Erythroblast (primary cell): ENCODE measurements around the gene TSGA10.
"Not testable (repeated sequence)": the region's sequence is repeated elsewhere in the genome, so short reads cannot be mapped to it uniquely, and the experiment has no call there.

Source experiments
- DNase-seq, 2 experiments: peaks; one replicate each; lab custom pipeline; 2025; lab: John Stamatoyannopoulos, UW
- GATA1 ChIP-seq: IDR thresholded peaks from 2 replicates; pipeline ENCODE4 v1.6.1; 2011; ENCODE audit warnings: low read depth, mild to moderate bottlenecking, control low read depth, low read length, moderate library complexity
- POLR2A ChIP-seq: IDR thresholded peaks from 2 replicates; pipeline ENCODE4 v1.6.1; 2011; ENCODE audit warnings: mild to moderate bottlenecking, low read length

TSGA10 gene

GRCh38 chr2:99154643-99155536 is at the start of gene TSGA10, which contains the start of gene LIPT1:
Gene TSGA10, minus strand, starts transcription at chr2:99154942. Its CDS starts 45,503 bp downstream, at chr2:99109439.
Gene LIPT1, plus strand, starts transcription at chr2:99154967. Its CDS starts 6,991 bp downstream, at chr2:99161958.
- peak; percentile 95 for DNase-seq
- peak; percentile 96 for TF ChIP-seq POLR2A
- TF ChIP-seq GATA1, result no peak

DNA sequence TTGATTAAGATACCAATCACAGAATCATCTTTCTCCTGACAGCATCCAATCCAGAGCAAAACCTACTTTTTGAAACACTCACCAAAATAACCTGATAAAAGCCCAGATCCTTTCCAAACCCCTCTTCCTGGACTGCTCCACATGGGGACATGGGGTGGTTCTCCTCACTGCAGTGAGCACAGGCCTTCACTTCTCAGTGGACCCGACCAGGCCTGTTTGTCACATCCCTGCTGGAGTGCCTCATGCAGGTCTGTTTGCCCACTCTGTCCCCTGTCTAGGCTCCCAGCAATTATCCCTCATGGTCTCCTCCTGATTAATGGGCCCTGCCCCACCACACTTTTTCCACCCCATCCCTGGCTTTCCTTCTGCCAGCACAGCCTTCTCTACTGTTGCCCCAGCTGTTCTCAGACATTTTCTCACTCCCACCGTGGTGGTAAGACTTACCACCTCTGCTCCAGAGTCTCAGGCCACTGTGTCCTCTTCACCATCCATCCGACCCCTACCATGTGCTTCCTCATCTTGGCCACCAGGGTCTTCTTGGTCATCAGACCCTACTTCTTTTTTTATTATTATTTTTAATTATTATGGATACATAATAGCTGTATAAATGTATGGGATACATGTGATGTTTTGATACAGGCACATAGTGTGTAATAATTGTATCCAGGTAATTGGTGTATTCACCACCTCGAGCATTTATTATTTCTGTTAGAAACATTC is 47.4 kb upstream of the TSGA10 start:
- no peak for DNase-seq
- TF ChIP-seq POLR2A (no peak), GATA1 (no peak)

DNA sequence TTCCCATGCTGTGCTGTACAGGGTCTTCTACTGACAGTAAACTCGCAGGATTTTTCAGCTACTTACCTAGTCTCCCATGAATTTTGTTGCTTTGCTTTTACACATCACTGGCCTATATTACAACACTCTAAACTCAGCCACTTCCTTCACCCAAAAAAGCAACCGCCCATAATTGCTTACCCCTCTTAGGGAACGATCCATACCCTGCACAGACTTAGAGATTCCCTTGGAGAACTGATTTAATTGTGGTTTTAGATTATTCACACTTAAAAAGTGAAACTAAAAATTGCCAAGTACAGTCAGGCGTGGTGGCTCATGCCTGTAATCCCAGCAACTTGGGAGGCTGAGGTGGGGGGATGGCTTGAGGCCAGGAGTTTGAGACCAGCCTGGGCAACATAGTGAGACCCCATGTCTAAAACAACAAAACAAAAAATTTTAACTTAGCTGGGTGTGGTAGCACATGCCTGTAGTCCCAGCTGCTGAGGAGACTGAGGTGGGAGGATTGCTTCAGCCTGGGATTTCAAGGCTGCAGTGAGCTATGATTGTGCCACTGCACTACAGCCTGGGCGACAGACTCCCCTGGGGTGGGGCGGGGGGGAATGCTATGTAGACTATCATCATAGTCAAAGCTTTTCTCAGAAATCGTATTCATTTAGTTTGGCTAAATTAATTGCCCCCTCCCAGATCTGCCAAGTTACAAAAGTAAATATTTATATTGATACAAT is 45.5 kb upstream of the TSGA10 start:
- TF ChIP-seq POLR2A (no peak), GATA1 (no peak)
- no peak for DNase-seq

DNA sequence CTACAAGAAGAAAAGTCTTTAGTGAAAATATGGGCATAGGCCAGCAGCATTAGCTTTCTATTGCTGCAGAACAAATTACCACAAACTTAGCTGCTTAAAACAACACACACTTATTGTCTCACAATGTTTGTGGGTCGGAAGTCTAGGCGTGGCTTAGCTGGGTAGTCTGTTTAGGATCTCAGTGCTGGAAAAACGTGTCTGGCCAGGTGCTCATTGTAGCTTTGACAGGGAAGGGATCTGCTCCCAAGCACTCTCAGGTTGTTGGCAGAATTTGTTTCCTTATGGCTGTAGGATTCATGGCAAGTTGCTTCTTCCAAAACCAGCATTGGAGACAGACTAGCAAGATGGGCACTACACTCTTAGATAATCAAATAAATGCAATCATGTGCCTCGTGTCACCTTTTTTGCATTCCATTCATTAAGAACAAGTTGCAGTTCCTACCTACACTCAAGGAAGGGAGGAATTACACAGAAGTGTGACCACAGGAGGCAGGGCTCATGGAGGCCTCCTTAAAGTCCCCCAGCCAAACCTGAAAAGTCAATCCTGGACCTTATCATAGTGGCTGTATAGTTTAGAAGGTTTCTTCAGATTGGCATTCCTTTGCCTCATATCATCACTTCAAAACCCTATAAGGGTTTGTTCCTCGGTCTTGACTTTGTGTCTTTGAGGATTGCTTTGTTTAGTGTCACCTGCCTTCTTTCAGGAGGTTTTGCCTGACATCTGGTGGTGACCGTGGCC is 43.5 kb upstream of the TSGA10 start:
- peak in 1 of 2 experiments; percentile 4 for DNase-seq
- TF ChIP-seq POLR2A (no peak), GATA1 (no peak)

- not testable (repeated sequence) for DNase-seq
These were observed 37.6 kb upstream of the TSGA10 start for GRCh38 chr2:99192364-99192763.

DNA sequence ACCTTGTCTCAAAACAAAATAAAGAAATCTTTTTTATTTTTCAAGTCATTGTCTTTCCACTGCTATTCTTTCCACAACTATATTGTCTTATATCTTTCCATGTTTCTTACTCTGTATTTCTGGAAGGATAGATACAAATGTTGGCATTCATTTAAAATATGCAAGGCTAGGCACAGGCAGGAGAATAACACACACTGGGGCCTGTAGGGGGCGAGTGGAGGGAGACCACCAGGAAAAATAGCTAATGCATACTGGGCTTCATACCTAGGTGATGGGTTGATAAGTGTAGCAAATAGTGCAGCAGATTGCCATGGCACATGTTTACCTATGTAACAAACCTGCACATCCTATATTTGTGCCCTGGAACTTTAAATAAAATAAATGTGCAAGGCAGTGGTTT is 35.8 kb upstream of the TSGA10 start:
- TF ChIP-seq POLR2A, result no peak
- no peak for TF ChIP-seq GATA1
- peak in 1 of 2 experiments; percentile 1 for DNase-seq

GRCh38 chr2:99188357-99188756 is 33.6 kb upstream of the TSGA10 start:
- TF ChIP-seq GATA1, result no peak
- TF ChIP-seq POLR2A, result no peak
- no peak for DNase-seq

GRCh38 chr2:99187011-99187410 is 32.3 kb upstream of the TSGA10 start:
- TF ChIP-seq GATA1, result no peak
- no peak for TF ChIP-seq POLR2A
- no peak for DNase-seq

- DNase-seq, result no peak
- no peak for TF ChIP-seq GATA1
- TF ChIP-seq POLR2A, result no peak
These were observed 30.1 kb upstream of the TSGA10 start for GRCh38 chr2:99184811-99185210.

GRCh38 chr2:99183025-99183424 is 28.3 kb upstream of the TSGA10 start:
- no peak for DNase-seq
- TF ChIP-seq POLR2A, result no peak
- TF ChIP-seq GATA1, result no peak

DNA sequence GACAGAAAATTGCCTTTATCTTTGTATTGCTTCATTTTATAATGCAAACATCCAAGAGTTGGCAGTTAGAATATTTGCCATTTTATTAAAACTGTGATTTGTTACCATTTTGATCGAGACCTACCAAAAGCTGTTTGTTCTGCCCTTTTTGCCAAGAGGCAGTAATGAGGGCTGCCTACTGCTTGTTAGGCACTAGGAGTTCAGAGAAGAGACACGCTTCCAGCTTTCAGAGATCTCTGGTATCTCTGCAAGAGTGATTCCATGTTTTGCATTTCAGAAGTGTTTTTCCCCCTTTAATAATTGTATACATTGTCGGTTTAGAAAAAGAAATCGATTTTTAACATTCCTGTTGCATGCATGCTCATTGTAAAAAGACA is 26.9 kb upstream of the TSGA10 start:
- TF ChIP-seq POLR2A (no peak), GATA1 (no peak)

GRCh38 chr2:99180755-99181623 is 26.2 kb upstream of the TSGA10 start, which contains the start of the genes MITD1 and MRPL30:
Gene MITD1, minus strand, starts transcription at chr2:99181058. Its CDS starts 77 bp downstream, at chr2:99180981.
Gene MRPL30, plus strand, starts transcription at chr2:99181184. Its CDS starts 5,020 bp downstream, at chr2:99186204.
- peak; percentile 90 for TF ChIP-seq POLR2A
- no peak for TF ChIP-seq GATA1
- peak; percentile 94 to 95 for DNase-seq

More for the DNA sequence above, 26.9 kb upstream of the TSGA10 start:
- peak; percentile 41 to 46 for DNase-seq
